ENCODE data around the gene SLC7A8. TPM values are rescaled to one million over a fixed set of nuclear protein-coding genes. Genes with fewer than 3 reads are reported as not detected.

Gene SLC7A8
- polyA plus RNA-seq, 1 experiment = 0.78 TPM

GRCh38 chr14:23164250-23164649, 19.2 kb downstream of the SLC7A8 start:
- Histone ChIP-seq H3K27ac (ENCODE audit: low read depth, low read length) (no peak overlapping the region), H3K9me3 (ENCODE audit: control insufficient read depth, insufficient read depth, low read length) (no peaks in the 10 kb centered on the region), H3K4me3 (ENCODE audit: low read depth, low read length) (no peak overlapping the region), H3K27me3 (ENCODE audit: control insufficient read depth, insufficient read depth, low read length) (peaks cover 11% of the 10 kb centered on the region)
- ChIA-PET POLR2A (no interaction called here), CTCF (interaction anchor here (1.2 to 6.6 kb wide), 2 partner anchors 24 to 43 kb away, joined by 4 to 46 read pairs; no protein-coding TSS in a partner anchor)
- TF ChIP-seq CTCF (IDR thresholded peaks at IDR 0.05; ENCODE audit: low read depth, low read length) = no peak
- no peak for DNase-seq (ENCODE audit: low read depth, low spot score)

GRCh38 chr14:23163830-23164229, 19.6 kb downstream of the SLC7A8 start:
- no peak for DNase-seq (ENCODE audit: low read depth, low spot score)
- CTCF ChIA-PET = interaction anchor here (1.2 to 6.6 kb wide), 2 partner anchors 24 to 43 kb away, joined by 4 to 46 read pairs; no protein-coding TSS in a partner anchor
- POLR2A ChIA-PET = no interaction called here
- Histone ChIP-seq H3K27ac (ENCODE audit: low read depth, low read length) (no peak overlapping the region), H3K27me3 (ENCODE audit: control insufficient read depth, insufficient read depth, low read length) (peaks cover 11% of the 10 kb centered on the region), H3K4me3 (ENCODE audit: low read depth, low read length) (no peak overlapping the region), H3K9me3 (ENCODE audit: control insufficient read depth, insufficient read depth, low read length) (no peaks in the 10 kb centered on the region)
- TF ChIP-seq CTCF (IDR thresholded peaks at IDR 0.05; ENCODE audit: low read depth, low read length) = no peak

- DNase-seq (ENCODE audit: low read depth, low spot score) = no peak
- TF ChIP-seq CTCF (IDR thresholded peaks at IDR 0.05; ENCODE audit: low read depth, low read length) = no peak
- no peak overlapping the region for H3K27ac ChIP-seq (ENCODE audit: low read depth, low read length)
- H3K27me3 ChIP-seq (ENCODE audit: control insufficient read depth, insufficient read depth, low read length) = peaks cover 8% of the 10 kb centered on the region
- no peaks in the 10 kb centered on the region for H3K9me3 ChIP-seq (ENCODE audit: control insufficient read depth, insufficient read depth, low read length)
- CTCF ChIA-PET = interaction anchor here (0.8 to 6.6 kb wide), 2 partner anchors 14 to 42 kb away, joined by 3 to 46 read pairs; no protein-coding TSS in a partner anchor
- no peak overlapping the region for H3K4me3 ChIP-seq (ENCODE audit: low read depth, low read length)
- POLR2A ChIA-PET = no interaction called here
Measured at GRCh38 chr14:23162800-23163199, 20.7 kb downstream of the SLC7A8 start.

- no peak for TF ChIP-seq CTCF (IDR thresholded peaks at IDR 0.05; ENCODE audit: low read depth, low read length)
- CTCF ChIA-PET = interaction anchor here (6.6 kb wide), 1 partner anchor 41 kb away, joined by 46 read pairs; no protein-coding TSS in a partner anchor
- Histone ChIP-seq H3K4me3 (ENCODE audit: low read depth, low read length) (no peak overlapping the region), H3K27ac (ENCODE audit: low read depth, low read length) (no peak overlapping the region), H3K9me3 (ENCODE audit: control insufficient read depth, insufficient read depth, low read length) (no peaks in the 10 kb centered on the region), H3K27me3 (ENCODE audit: control insufficient read depth, insufficient read depth, low read length) (peaks cover 8% of the 10 kb centered on the region)
- no peak for DNase-seq (ENCODE audit: low read depth, low spot score)
- POLR2A ChIA-PET = no interaction called here
Measured at GRCh38 chr14:23162005-23162404, 21.5 kb downstream of the SLC7A8 start.

- DNase-seq (ENCODE audit: low read depth, low spot score) = peak; percentile 30
Measured at GRCh38 chr14:23160924-23161522, 22.4 kb downstream of the SLC7A8 start.

More at GRCh38 chr14:23160924-23161522, 22.4 kb downstream of the SLC7A8 start:
- TF ChIP-seq CTCF (IDR thresholded peaks at IDR 0.05; ENCODE audit: low read depth, low read length) = no peak
- no peaks in the 10 kb centered on the region for H3K9me3 ChIP-seq (ENCODE audit: control insufficient read depth, insufficient read depth, low read length)
- ChIA-PET CTCF (interaction anchor here (0.7 to 6.6 kb wide), 2 partner anchors 40 to 914 kb away, joined by 9 to 46 read pairs; no protein-coding TSS in a partner anchor), POLR2A (no interaction called here)
- H3K27ac ChIP-seq (ENCODE audit: low read depth, low read length) = peak overlapping the region; percentile 39
- no peak overlapping the region for H3K4me3 ChIP-seq (ENCODE audit: low read depth, low read length)
- H3K27me3 ChIP-seq (ENCODE audit: control insufficient read depth, insufficient read depth, low read length) = peaks cover 5% of the 10 kb centered on the region

Data from AG04450 (cell line).